Panc1 (cell line): Measurements from ENCODE around the gene HCLS1. TPM values are rescaled to one million over a fixed set of nuclear protein-coding genes. Genes with fewer than 3 reads are reported as not detected.

Experiments used
- ATAC-seq: fragments of 200-7000 bp; cut with Tn5 transposase; 2 replicates; pipeline ENCODE4 v1.9.1; 2020; ENCODE audit warnings: mild to moderate bottlenecking, moderate library complexity
- BruUV-seq: library from RNA; stranded (reverse); fragments of 400-500 nt; replicated peaks from 2 replicates; lab custom pipeline; 2021; lab: Mats Ljungman, UMichigan
- CTCF ChIA-PET: fragments of 300-600 bp; sonication (Branson Sonifier 250); formaldehyde crosslinking; loops from one replicate; lab custom pipeline; 2022; ENCODE audit warnings: antibody characterized with exemption; lab: Charles Lee
- POLR2A ChIA-PET: fragments of 300-600 bp; sonication (Branson Sonifier 250); formaldehyde crosslinking; loops from one replicate; lab custom pipeline; 2022; ENCODE audit warnings: antibody characterized with exemption; lab: Charles Lee
- DNase-seq: peaks from one replicate; pipeline ENCODE4 v3.0.0-alpha.2; 2010; ENCODE audit warnings: low read depth, low spot score
- H3K27ac ChIP-seq: 2 replicates; pipeline ENCODE4 v1.5.1; 2011; ENCODE audit warnings: mild to moderate bottlenecking, low read length, inconsistent platforms
- H3K27me3 ChIP-seq: fragments of 200-500 bp; sonication (Bioruptor generic); 2 replicates; pipeline ENCODE4 v1.6.0; 2014; ENCODE audit warnings: low read length, inconsistent platforms; ENCODE audit not compliant: control insufficient read depth, insufficient read depth
- H3K36me3 ChIP-seq: fragments of 200-500 bp; sonication (Bioruptor generic); 2 replicates; pipeline ENCODE4 v1.5.1; 2014; ENCODE audit warnings: inconsistent platforms, mild to moderate bottlenecking, low read length, moderate library complexity; ENCODE audit not compliant: control insufficient read depth, insufficient read depth
- H3K4me1 ChIP-seq: 2 replicates; pipeline ENCODE4 v1.5.1; 2011; ENCODE audit warnings: inconsistent platforms, mild to moderate bottlenecking, low read length, moderate library complexity; ENCODE audit not compliant: control insufficient read depth, insufficient read depth
- H3K4me3 ChIP-seq, 2 experiments: 2 replicates each; pipeline ENCODE4 v1.5.1; 2011 to 2012; ENCODE audit warnings: low read depth in 2 of 2, low read length in 2 of 2, mild to moderate bottlenecking in 2 of 2, inconsistent platforms in 1 of 2, moderate library complexity in 1 of 2
- H3K9me3 ChIP-seq: fragments of 200-500 bp; sonication (Bioruptor generic); 2 replicates; pipeline ENCODE4 v1.5.1; 2014; ENCODE audit warnings: low read depth, mild to moderate bottlenecking, inconsistent platforms, low read length, moderate library complexity; ENCODE audit not compliant: control insufficient read depth, insufficient read depth
- POLR2AphosphoS5 ChIP-seq: IDR thresholded peaks from 2 replicates; pipeline ENCODE4 v1.6.1; 2012; ENCODE audit warnings: mild to moderate bottlenecking, low read depth, low read length, moderate library complexity
- SIN3A ChIP-seq: IDR thresholded peaks from 2 replicates; pipeline ENCODE4 v1.6.1; 2012; ENCODE audit warnings: low read depth, mild to moderate bottlenecking, low read length, moderate library complexity, borderline replicate concordance; ENCODE audit not compliant: insufficient read depth
- TCF7L2 ChIP-seq: IDR thresholded peaks from 2 replicates; pipeline ENCODE4 v1.6.1; 2011; ENCODE audit warnings: mild to moderate bottlenecking, low read depth, low read length, inconsistent platforms
- in situ Hi-C: cut with HindIII; loops from 2 replicates; pipeline ENCODE4 v1.10.0; 2016; ENCODE audit warnings: low sequenced_read_pairs, low pct_unique_long_range_greater_than_20kb
- intact Hi-C: fragments of 100-400 bp; cut with micrococcal nuclease; formaldehyde crosslinking; loops from one replicate; pipeline ENCODE4 v1.10.0; 2022; ENCODE audit not compliant: unreplicated experiment
- total RNA-seq: library from RNA; stranded (reverse); gene quantifications from one replicate; pipeline ENCODE4 v1.2.1, GENCODE V29; 2021; ENCODE audit not compliant: unreplicated experiment
- TF ChIP-seq, protein P1 (sequence below), 2 experiments: IDR thresholded peaks; 2 replicates each; pipeline ENCODE4 v1.6.1; 2011 to 2012; ENCODE audit warnings: low read depth in 2 of 2, control low read depth in 1 of 2, low read length in 1 of 2, mild to moderate bottlenecking in 1 of 2, moderate library complexity in 1 of 2; ENCODE audit not compliant: insufficient read depth in 1 of 2
- TF ChIP-seq, protein P2 (sequence below): fragments of 450-650 bp; IDR thresholded peaks from 2 replicates; pipeline ENCODE4 v1.5.1; 2017; ENCODE audit warnings: mild to moderate bottlenecking

Gene HCLS1
- total RNA-seq, 1 experiment from 2014 or later: 0.85 TPM

DNA sequence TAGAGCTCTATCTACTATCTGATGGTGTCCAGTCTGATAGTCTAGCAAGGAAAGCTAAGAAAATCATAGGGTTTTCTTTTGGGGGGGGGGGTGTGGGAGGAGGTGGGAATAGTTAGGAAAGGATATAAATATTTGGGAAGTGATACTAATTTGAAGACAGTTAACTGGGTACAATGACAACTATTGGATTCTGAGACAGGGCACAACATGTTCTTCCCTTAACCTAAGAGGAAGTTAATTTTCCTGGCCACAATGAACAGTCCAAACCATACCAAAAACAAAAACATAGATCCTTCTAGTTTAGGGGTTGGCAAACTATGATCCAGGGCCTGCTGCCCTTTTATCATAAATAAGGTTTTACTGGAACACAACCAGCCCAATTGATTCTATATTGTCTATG, 10.0 kb upstream of the HCLS1 start:
- no peaks in the 10 kb centered on the region for H3K4me1 ChIP-seq
- in situ Hi-C loops (no loop called here), intact Hi-C loops (no loop called here)
- no TSS peak for BruUV-seq
- TF ChIP-seq TCF7L2 (no peak), POLR2AphosphoS5 (no peak), SIN3A (no peak)
- TF ChIP-seq, protein P1, sequence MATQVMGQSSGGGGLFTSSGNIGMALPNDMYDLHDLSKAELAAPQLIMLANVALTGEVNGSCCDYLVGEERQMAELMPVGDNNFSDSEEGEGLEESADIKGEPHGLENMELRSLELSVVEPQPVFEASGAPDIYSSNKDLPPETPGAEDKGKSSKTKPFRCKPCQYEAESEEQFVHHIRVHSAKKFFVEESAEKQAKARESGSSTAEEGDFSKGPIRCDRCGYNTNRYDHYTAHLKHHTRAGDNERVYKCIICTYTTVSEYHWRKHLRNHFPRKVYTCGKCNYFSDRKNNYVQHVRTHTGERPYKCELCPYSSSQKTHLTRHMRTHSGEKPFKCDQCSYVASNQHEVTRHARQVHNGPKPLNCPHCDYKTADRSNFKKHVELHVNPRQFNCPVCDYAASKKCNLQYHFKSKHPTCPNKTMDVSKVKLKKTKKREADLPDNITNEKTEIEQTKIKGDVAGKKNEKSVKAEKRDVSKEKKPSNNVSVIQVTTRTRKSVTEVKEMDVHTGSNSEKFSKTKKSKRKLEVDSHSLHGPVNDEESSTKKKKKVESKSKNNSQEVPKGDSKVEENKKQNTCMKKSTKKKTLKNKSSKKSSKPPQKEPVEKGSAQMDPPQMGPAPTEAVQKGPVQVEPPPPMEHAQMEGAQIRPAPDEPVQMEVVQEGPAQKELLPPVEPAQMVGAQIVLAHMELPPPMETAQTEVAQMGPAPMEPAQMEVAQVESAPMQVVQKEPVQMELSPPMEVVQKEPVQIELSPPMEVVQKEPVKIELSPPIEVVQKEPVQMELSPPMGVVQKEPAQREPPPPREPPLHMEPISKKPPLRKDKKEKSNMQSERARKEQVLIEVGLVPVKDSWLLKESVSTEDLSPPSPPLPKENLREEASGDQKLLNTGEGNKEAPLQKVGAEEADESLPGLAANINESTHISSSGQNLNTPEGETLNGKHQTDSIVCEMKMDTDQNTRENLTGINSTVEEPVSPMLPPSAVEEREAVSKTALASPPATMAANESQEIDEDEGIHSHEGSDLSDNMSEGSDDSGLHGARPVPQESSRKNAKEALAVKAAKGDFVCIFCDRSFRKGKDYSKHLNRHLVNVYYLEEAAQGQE (IDR thresholded peaks at IDR 0.05; ENCODE audit: insufficient read depth in 1 of 2, low read depth in 2 of 2, low read length in 1 of 2): no peak
- TF ChIP-seq, protein P2, sequence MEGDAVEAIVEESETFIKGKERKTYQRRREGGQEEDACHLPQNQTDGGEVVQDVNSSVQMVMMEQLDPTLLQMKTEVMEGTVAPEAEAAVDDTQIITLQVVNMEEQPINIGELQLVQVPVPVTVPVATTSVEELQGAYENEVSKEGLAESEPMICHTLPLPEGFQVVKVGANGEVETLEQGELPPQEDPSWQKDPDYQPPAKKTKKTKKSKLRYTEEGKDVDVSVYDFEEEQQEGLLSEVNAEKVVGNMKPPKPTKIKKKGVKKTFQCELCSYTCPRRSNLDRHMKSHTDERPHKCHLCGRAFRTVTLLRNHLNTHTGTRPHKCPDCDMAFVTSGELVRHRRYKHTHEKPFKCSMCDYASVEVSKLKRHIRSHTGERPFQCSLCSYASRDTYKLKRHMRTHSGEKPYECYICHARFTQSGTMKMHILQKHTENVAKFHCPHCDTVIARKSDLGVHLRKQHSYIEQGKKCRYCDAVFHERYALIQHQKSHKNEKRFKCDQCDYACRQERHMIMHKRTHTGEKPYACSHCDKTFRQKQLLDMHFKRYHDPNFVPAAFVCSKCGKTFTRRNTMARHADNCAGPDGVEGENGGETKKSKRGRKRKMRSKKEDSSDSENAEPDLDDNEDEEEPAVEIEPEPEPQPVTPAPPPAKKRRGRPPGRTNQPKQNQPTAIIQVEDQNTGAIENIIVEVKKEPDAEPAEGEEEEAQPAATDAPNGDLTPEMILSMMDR: no peak
- H3K9me3 ChIP-seq: no peaks in the 10 kb centered on the region
- ChIA-PET POLR2A (no interaction called here), CTCF (no interaction called here)
- H3K36me3 ChIP-seq: peaks cover 22% of the 10 kb centered on the region
- H3K4me3 ChIP-seq: no peak overlapping the region
- H3K27me3 ChIP-seq: no peaks in the 10 kb centered on the region
- ATAC-seq (no peak), DNase-seq (no peak)
- no peak overlapping the region for H3K27ac ChIP-seq

DNA sequence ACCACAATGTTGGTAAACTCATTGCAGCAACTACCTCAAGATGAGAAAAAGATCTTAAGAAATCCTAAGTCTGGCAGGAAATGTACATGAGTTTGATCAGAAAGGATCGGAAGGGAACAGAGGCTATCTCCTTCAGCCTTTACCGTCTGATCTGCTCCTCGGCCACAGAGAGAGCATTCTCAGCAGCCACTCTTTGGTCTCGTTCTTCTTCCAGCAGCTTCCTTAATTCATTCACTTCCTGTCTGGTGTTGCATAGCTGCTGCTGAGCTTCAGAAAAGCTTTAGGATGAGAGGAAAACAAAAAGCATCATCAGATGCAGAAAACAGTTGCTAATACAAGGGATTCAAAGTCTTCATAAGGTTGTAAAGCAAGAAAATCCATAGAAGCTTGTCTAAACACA, 6.6 kb upstream of the HCLS1 start:
- in situ Hi-C loops (no loop called here), intact Hi-C loops (no loop called here)
- H3K27ac ChIP-seq: no peak overlapping the region
- TF ChIP-seq, protein P2: no peak
- TF ChIP-seq POLR2AphosphoS5 (no peak), TCF7L2 (no peak)
- ChIA-PET POLR2A (no interaction called here), CTCF (no interaction called here)
- H3K4me3 ChIP-seq: no peak overlapping the region
- no peaks in the 10 kb centered on the region for H3K9me3 ChIP-seq
- H3K4me1 ChIP-seq: no peaks in the 10 kb centered on the region
- no peaks in the 10 kb centered on the region for H3K27me3 ChIP-seq
- ATAC-seq: no peak
- peaks cover 18% of the 10 kb centered on the region for H3K36me3 ChIP-seq
- no TSS peak for BruUV-seq
- DNase-seq: no peak
